ENCODE data around the gene GIGYF1.

The GIGYF1 gene

DNA sequence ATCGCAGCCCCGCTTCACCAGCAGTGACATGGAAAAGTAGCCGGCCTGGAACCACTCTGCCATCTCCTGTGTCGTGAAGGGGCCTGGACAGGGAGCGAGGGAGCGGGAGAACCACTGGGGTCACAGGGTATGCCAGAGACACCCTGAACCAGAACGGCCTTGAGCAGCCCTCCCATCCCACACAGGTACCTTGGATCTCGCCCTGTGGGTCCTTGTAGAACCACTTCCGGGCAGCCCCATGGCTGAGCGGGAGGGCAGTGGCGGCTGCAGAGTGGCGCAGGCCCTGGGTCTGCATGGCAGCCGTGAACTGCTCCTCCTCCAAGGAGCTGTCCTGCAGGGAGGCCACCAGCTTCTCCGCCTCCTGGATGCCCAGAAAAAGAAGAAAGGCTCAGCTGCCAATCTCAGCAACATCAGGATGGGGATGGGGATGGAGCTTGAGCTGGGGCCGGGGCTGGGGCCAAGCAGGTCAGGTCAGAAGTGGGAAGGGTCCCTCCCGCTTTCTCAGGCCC is 9.5 kb downstream of the GIGYF1 start:
- no peak for DNase-seq (ENCODE audit: low read depth in 2 of 2)

DNA sequence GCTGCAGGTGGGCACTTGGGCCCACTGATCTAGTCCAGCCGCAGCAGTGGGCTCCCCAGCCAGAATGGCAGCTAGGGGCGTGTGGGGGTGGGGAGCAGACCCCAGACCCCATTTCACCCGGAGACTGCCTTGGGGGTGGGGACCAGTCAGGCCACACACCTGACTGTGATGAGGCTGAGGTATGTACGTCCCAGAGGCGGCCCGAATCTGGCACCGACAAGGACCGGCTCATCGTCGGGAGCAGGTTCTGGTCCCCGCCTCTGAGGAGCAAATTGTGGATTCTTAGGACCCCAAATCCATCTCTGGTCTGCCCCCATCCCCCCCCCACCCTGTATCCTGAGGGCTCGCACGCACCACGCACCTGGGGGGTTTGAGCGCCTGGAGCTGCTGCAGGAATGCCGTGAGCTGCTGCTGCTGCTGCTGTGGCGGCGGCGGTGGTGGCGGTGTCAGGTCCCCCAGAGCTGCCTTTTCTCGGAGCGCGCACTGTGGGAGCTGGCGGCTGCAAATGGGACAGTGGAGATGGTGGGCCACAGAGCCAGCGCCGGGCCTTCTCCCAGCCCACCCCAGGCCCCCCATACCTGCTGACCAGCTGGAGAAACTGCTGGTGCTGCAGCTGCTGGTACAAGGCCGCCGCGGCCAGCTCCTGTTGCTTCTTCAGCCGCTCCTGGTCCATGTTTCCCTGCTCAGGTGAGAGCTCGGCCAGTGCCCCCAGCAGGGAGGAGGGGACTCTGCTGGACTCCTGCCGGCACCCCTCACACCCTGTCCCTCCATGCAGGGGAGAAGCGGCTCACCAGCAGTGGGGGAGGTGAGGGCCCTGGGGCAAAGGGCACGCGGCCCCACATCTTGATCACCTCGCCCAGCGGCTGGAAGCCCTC is 10.2 kb downstream of the GIGYF1 start:
- DNase-seq (ENCODE audit: low read depth in 2 of 2) = no peak

DNA sequence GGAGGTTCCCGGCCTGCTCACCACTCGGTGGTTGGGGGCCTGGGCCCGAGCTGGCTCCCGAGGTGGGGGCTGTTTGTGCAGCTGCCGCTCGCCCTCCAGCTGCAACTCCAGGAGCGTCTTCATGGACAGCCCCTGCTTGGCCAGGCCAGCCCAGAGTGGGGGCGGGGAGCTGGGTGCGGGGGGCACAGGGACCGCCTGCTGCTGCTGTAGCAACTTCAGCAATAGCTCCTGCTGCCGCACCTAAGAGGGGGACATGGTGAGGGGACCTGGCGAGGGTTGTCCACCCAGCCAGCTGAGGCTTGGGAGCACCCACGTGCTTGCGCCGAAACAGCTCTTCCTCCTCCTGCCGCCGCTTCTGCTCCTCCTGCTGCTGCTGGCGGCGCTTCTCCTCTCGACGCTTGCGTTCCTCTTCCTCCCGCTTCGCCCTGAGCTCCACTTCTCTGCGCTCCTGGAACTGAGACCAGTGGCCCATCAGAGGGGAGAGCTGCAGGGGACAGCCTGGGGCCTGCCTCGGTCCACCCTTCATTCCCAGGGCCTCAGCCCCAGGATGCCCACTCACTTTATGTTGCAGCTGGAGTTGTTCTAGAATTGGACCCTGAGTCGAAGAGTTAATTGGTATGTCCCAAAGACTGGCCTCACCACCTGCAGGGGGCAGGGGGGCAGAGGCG is 10.9 kb downstream of the GIGYF1 start:
- no peak for DNase-seq (ENCODE audit: low read depth in 2 of 2)

GRCh38 chr7:100682228-100682741 is 11.8 kb downstream of the GIGYF1 start:
- DNase-seq (ENCODE audit: low read depth in 2 of 2) = no peak

DNA sequence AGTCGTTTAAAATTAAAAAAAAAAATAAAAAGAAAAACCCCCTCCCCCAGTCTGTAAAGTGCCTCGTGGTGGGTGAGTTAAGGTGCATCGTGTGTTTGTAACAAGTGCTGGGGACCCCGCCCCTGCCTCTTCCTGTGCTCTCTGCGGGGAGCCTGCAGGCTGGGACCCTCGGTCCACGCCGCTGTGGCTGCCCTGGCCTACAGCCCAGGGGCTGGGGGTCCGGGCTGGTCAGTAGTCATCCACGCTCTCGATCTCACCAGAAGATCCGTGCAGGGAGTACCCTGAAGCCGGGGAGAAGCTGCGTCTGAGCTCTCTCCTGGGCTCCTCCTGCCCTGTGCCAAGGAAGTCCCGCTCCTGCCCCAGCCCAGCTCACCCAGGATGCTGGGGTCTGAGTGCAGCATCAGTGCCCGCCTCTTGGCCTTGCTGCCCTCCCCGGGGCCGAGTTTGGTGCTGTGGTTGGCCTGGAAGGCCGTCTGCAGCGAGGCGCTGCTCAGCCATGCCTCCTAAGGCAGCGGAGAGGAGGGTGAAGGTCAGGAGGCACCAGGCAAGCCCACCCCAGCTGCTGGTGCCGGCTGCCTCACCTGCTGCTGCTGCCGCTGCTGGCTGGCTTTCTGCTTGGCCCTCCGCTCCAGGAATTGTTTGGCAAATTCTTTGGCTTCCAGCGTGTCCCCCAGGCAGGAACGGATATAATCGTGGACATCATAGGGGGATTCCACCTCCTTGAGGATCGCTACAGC is 12.4 kb downstream of the GIGYF1 start:
- DNase-seq (ENCODE audit: low read depth in 2 of 2) = no peak

GRCh38 chr7:100680576-100681271 is 13.3 kb downstream of the GIGYF1 start:
- DNase-seq (ENCODE audit: low read depth in 2 of 2) = no peak

DNA sequence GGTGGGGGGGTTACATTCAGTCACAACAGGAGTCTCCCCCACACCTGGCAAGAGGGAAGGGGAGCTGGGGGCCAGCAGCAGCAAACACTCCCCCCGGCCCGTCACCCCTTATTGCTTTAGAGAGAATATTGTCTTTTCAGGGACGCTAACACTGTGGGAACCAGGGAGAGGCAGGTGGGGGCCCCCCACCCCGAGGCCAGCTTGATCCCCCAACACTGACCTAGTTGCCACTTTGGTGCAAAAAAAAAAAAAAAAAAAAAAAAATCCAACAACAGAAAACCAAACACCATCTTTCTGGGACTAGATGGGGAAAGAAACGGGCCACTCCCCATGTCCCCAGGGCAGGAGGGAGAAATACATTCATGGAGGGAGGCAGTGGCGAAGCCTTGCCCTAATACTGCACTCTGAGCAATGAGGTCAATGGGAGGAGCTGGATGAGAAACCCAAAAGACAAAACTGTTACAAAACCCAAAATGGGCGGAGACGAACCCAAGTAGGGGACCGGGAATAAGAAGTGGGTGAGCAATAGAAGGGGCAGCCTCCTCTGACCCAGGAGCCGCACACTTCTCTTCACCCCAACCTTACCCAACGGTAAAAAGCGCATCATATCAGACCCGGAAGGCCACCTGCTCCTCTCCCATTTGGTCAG is 14.0 kb downstream of the GIGYF1 start:
- no peak for DNase-seq (ENCODE audit: low read depth in 2 of 2)

GRCh38 chr7:100679129-100679926 is 14.7 kb downstream of the GIGYF1 start:
- DNase-seq (ENCODE audit: low read depth in 2 of 2) = no peak

GRCh38 chr7:100678291-100678984 is 15.6 kb downstream of the GIGYF1 start:
- no peak for DNase-seq (ENCODE audit: low read depth in 2 of 2)

DNA sequence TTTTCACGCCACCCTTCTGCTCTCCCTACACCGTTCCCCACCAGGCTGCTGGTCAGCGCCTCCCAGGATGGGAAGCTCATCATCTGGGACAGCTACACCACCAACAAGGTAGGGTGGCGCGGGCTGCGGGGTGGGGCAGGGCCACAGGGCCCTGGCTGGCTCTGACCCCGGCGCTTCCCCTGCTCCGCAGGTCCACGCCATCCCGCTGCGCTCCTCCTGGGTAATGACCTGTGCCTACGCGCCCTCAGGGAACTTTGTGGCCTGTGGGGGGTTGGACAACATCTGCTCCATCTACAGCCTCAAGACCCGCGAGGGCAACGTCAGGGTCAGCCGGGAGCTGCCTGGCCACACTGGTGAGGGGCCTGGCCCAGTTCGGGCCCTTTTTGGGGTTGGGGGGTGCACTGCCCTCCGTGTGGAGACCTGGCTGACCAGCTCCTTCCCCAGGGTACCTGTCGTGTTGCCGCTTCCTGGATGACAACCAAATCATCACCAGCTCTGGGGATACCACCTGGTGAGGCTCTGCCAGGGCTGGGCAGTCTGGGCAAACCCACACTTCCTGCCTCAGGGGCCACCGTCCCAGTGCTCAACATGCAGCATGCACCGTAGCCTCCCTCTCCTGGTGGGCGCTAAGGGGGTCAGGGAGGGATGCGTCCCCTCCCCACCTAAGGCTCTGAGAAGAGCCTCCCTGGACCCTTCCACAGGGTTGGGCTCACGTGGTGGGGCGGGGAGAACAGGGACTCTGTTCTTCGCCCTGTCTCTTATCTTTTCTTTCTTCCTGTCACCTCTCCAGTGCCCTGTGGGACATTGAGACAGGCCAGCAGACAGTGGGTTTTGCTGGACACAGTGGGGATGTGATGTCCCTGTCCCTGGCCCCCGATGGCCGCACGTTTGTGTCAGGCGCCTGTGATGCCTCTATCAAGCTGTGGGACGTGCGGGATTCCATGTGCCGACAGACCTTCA is 16.5 kb downstream of the GIGYF1 start:
- DNase-seq (ENCODE audit: low read depth in 2 of 2) = no peak

GRCh38 chr7:100676501-100677306 is 17.3 kb downstream of the GIGYF1 start:
- no peak for DNase-seq (ENCODE audit: low read depth in 2 of 2)

DNA sequence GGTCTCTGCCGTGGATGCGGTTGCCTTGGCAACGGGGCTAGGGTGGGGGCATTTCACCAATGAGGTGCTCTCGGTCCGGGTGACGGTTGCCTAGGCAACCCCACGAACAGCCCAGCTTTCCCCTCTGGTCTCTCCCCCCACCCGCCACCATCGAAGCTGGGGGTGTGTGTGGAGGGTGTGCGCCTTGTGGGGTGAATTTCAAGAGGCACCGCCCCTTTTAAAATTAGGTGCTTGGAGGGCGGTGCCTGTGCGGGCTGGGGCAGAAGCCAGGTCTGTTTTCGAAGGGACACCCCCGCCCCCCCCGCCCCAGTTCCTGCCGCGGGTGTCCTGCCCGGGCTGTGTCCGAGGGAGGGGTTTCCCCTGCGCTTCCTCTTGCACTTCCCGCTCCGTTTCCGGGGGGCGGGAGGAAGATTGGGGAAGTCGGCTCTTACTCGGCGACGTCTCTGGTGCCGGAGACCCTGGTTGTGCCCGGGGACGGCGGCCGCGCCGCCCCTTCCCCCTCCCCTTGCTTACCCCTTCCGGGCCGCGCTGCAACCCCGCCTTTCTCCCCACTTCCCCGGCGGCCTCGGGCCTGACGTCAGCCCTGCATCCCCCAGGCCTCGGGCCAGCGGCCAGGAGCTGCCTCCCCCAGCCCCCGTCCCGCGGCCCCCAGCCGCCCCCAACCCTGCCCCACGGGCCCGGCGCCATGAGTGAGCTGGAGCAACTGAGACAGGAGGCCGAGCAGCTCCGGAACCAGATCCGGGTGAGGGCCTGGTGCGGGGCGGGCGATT is 18.3 kb downstream of the GIGYF1 start:
- peak; percentile 39 to 73 for DNase-seq (ENCODE audit: low read depth in 2 of 2)

GRCh38 chr7:100675105-100675451 is 19.0 kb downstream of the GIGYF1 start:
- no peak for DNase-seq (ENCODE audit: low read depth in 2 of 2)

DNA sequence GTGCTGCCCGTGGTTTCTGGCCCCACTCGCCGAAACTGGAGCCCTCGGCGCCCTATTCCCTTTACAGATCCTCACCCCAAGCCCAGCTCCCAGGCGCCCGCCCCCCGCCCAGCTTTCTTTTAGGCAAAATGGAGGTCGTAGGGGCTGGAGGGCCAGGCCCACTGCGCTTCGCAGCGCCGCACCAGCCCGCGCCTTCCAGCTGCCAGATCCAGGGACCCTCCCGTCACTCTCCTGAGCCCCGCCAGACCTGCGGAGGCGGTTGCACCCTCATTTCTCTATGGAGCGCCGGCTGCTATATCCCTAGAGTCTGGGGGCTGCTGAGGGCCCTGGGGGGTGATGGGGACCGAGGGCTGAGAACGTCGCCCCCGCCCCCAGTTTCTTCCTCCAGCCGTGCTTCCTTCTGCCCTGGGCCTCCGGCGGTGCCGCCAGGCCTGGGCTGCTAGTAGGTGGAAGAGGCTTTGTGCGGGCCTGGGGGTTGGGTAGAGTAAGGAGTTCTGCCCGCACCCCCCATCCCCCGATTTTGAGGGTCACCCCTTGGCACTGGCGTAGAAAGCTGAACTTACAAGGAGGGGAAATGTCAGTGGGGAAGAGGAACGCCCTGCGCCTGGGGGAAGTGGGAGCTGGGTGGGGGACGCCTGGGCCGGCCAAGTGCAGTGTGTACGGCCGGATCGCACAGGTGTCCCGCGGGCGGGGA is 19.5 kb downstream of the GIGYF1 start:
- DNase-seq (ENCODE audit: low read depth in 2 of 2) = no peak

DNA sequence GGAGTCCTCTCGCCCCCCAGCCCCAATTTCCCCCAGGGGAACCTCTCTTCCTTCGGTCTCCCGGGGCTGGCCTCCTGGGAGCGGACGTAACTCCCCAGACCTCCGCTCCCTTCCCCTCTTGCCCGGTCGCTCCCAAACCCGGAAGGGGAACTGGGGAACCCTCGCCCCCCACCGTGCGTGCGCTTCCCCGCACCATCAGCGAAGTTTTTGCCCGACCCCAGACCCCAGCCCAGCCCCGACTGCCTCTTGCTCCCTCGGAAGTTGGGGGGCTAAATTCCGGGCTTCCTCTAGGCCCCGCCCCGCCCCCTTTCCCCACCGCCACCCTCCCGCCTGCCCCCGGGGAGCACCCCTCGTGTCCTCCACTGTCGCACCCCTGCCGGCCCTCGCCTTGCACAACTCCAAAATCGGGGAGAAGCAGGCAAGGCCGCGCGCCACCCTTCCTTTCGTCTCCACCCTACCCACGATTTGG is 20.1 kb downstream of the GIGYF1 start:
- no peak for DNase-seq (ENCODE audit: low read depth in 2 of 2)

- DNase-seq (ENCODE audit: low read depth in 2 of 2) = peak; percentile 95 to 99
Measured at GRCh38 chr7:100673302-100673941, 20.6 kb downstream of the GIGYF1 start, which contains the start of gene GNB2. TSS of gene GNB2 (plus strand) at chr7:100673740. CDS start at chr7:100676266, 2,526 bp downstream.
